ENCODE measurements around the gene FAM20A.

DNA sequence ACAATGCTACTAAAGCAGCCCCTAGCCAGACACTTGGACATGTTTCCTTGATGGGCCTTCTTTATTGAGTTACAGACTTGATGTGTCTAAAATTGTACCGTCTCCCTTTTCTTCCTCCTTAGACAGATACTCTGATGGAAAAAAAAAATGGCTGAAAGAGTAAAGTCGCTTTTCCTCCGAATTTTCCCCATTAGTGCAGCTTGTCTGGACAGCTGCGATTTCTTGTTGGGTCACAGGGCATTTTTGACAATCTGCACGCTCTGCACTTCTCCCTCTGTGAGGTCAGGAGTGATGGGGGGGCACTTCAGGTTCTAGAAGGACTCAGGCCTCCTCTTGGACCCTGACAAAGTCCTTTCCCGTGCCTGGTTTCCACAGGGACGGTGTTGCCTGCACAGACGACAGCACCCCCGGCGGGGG is 89.9 kb downstream of the FAM20A start:
- TF ChIP-seq, protein P1, sequence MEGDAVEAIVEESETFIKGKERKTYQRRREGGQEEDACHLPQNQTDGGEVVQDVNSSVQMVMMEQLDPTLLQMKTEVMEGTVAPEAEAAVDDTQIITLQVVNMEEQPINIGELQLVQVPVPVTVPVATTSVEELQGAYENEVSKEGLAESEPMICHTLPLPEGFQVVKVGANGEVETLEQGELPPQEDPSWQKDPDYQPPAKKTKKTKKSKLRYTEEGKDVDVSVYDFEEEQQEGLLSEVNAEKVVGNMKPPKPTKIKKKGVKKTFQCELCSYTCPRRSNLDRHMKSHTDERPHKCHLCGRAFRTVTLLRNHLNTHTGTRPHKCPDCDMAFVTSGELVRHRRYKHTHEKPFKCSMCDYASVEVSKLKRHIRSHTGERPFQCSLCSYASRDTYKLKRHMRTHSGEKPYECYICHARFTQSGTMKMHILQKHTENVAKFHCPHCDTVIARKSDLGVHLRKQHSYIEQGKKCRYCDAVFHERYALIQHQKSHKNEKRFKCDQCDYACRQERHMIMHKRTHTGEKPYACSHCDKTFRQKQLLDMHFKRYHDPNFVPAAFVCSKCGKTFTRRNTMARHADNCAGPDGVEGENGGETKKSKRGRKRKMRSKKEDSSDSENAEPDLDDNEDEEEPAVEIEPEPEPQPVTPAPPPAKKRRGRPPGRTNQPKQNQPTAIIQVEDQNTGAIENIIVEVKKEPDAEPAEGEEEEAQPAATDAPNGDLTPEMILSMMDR (conservative IDR thresholded peaks at IDR 0.05 in 1 of 2, IDR thresholded peaks at IDR 0.05 in 1 of 2; ENCODE audit: low read depth in 1 of 2, low read length in 2 of 2): no peak
- TF ChIP-seq EZH2 (IDR thresholded peaks at IDR 0.05; ENCODE audit: low read length, missing control alignments): no peak

Data from fibroblast of lung (primary cell).